H1 (cell line): ENCODE measurements around the gene CDK10.

Source experiments
- CEBPB ChIP-seq: IDR thresholded peaks from 2 replicates; pipeline ENCODE4 v1.6.1; 2012; ENCODE audit warnings: low read depth, low read length
- CHD2 ChIP-seq: IDR thresholded peaks from 2 replicates; pipeline ENCODE4 v1.6.1; 2012; ENCODE audit warnings: low read length, improper control_type of control experiment
- CREB1 ChIP-seq: IDR thresholded peaks from 2 replicates; pipeline ENCODE4 v1.6.1; 2012; ENCODE audit warnings: inconsistent platforms
- CTCF ChIP-seq, 3 experiments: IDR thresholded peaks; 1 replicate in 2 of 3; 2 replicates in 1 of 3; pipeline versions ENCODE4 v1.5.1 to v1.6.1; 2011; ENCODE audit warnings: low read length in 3 of 3, mild to moderate bottlenecking in 3 of 3, inconsistent platforms in 2 of 3, low read depth in 1 of 3, moderate library complexity in 1 of 3; ENCODE audit not compliant: insufficient read depth in 1 of 3; ENCODE audit errors: control extremely low read depth in 1 of 3
- JUN ChIP-seq: IDR thresholded peaks from 2 replicates; pipeline ENCODE4 v1.6.1; 2011; ENCODE audit warnings: low read depth, mild to moderate bottlenecking, improper control_type of control experiment, low read length
- POLR2A ChIP-seq, 2 experiments: IDR thresholded peaks; 1 replicate in 1 of 2; 2 replicates in 1 of 2; pipeline ENCODE4 v1.6.1; 2011; ENCODE audit warnings: low read depth in 2 of 2, low read length in 2 of 2, mild to moderate bottlenecking in 2 of 2; ENCODE audit errors: control extremely low read depth in 1 of 2
- POLR2AphosphoS5 ChIP-seq: IDR thresholded peaks from 2 replicates; pipeline ENCODE4 v1.6.1; 2011; ENCODE audit warnings: low read depth, low read length
- RAD21 ChIP-seq, 2 experiments: IDR thresholded peaks in 1 of 2; conservative IDR thresholded peaks in 1 of 2; 2 replicates each; pipeline ENCODE4 v1.6.1; 2011; ENCODE audit warnings: low read depth in 2 of 2, low read length in 2 of 2, improper control_type of control experiment in 1 of 2, inconsistent platforms in 1 of 2, mild to moderate bottlenecking in 1 of 2, moderate library complexity in 1 of 2
- RNF2 ChIP-seq: fragments of 200-900, 300-1000 bp; sonication (generic); IDR thresholded peaks from 2 replicates; pipeline ENCODE4 v1.7.1; 2016; ENCODE audit warnings: borderline replicate concordance, low read depth, mild to moderate bottlenecking, antibody characterized with exemption, low read length; ENCODE audit not compliant: poor library complexity, severe bottlenecking; ENCODE audit errors: missing control alignments
- SIX5 ChIP-seq: IDR thresholded peaks from 2 replicates; pipeline ENCODE4 v1.6.1; 2011; ENCODE audit warnings: mild to moderate bottlenecking, low read depth, low read length
- TEAD4 ChIP-seq: IDR thresholded peaks from 2 replicates; pipeline ENCODE4 v1.6.1; 2012; ENCODE audit warnings: low read depth, low read length, inconsistent platforms, mixed read lengths
- YY1 ChIP-seq: IDR thresholded peaks from 2 replicates; pipeline ENCODE4 v1.6.1; 2011; ENCODE audit warnings: low read depth, mild to moderate bottlenecking, low read length
- ZNF274 ChIP-seq: IDR thresholded peaks from 2 replicates; pipeline ENCODE4 v1.7.0; 2012; ENCODE audit warnings: low read length, borderline replicate concordance; ENCODE audit errors: extremely low read depth

GRCh38 chr16:89705006-89705405, 18.5 kb downstream of the CDK10 start:
- TF ChIP-seq CEBPB = no peak
- no peak for TF ChIP-seq TEAD4
- TF ChIP-seq CTCF (IDR thresholded peaks at IDR 0.05; ENCODE audit: control extremely low read depth in 1 of 3, insufficient read depth in 1 of 3, low read depth in 1 of 3, low read length in 3 of 3) = no peak
- no peak for TF ChIP-seq RAD21 (IDR thresholded peaks at IDR 0.05 in 1 of 2, conservative IDR thresholded peaks at IDR 0.05 in 1 of 2; ENCODE audit: low read depth in 2 of 2, low read length in 2 of 2)
- TF ChIP-seq RNF2 = no peak
- no peak for TF ChIP-seq CREB1
- TF ChIP-seq ZNF274 = no peak
- no peak for TF ChIP-seq POLR2AphosphoS5
- TF ChIP-seq CHD2 = no peak
- no peak for TF ChIP-seq SIX5
- TF ChIP-seq YY1 = no peak
- TF ChIP-seq POLR2A (IDR thresholded peaks at IDR 0.05; ENCODE audit: control extremely low read depth in 1 of 2, low read depth in 2 of 2, low read length in 2 of 2) = no peak
- TF ChIP-seq JUN = no peak
